DOHH2 (cell line): ENCODE data around the gene LYSET.

Experiments used
- H3F3A ChIP-seq: fragments of 200-600 bp; sonication (generic), shearing (Covaris generic); 2 replicates; pipeline ENCODE4 v1.6.0; 2016; ENCODE audit warnings: antibody characterized with exemption, mild to moderate bottlenecking; ENCODE audit not compliant: control insufficient read depth, insufficient read depth
- H3K27ac ChIP-seq: fragments of 200-600 bp; sonication (generic); 2 replicates; pipeline ENCODE4 v1.5.1; 2014; ENCODE audit warnings: low read depth, mild to moderate bottlenecking, low read length, moderate library complexity
- H3K27me3 ChIP-seq: fragments of 200-600 bp; sonication (generic); 2 replicates; pipeline ENCODE4 v1.6.1; 2014; ENCODE audit warnings: mild to moderate bottlenecking, low read length, mixed read lengths; ENCODE audit not compliant: control insufficient read depth
- H3K36me3 ChIP-seq: fragments of 200-600 bp; sonication (generic); 2 replicates; pipeline ENCODE4 v1.6.1; 2014; ENCODE audit warnings: mild to moderate bottlenecking, low read length, moderate library complexity, mixed read lengths; ENCODE audit not compliant: control insufficient read depth
- H3K4me1 ChIP-seq: fragments of 200-600 bp; sonication (generic); 2 replicates; pipeline ENCODE4 v1.6.1; 2014; ENCODE audit warnings: mild to moderate bottlenecking, low read length, mixed read lengths; ENCODE audit not compliant: control insufficient read depth
- H3K4me2 ChIP-seq: fragments of 200-600 bp; sonication (generic); 2 replicates; pipeline ENCODE4 v1.6.0; 2014; ENCODE audit warnings: mild to moderate bottlenecking, low read length, moderate library complexity
- H3K4me3 ChIP-seq: fragments of 200-600 bp; sonication (generic); 2 replicates; pipeline ENCODE4 v1.5.1; 2014; ENCODE audit warnings: mild to moderate bottlenecking, low read length, mixed read lengths
- H3K79me2 ChIP-seq: fragments of 200-600 bp; sonication (generic); 2 replicates; pipeline ENCODE4 v1.6.1; 2014; ENCODE audit warnings: mild to moderate bottlenecking, low read length, mixed read lengths; ENCODE audit not compliant: control insufficient read depth
- H3K9me2 ChIP-seq: fragments of 200-600 bp; sonication (generic); replicated peaks from 2 replicates; pipeline ENCODE4 v1.6.1; 2014; ENCODE audit warnings: mild to moderate bottlenecking, low read length, mixed read lengths; ENCODE audit not compliant: control insufficient read depth
- H3K9me3 ChIP-seq: fragments of 200-600 bp; sonication (generic); 2 replicates; pipeline ENCODE4 v1.6.1; 2014; ENCODE audit warnings: antibody characterized with exemption, low read length, mixed read lengths; ENCODE audit not compliant: control insufficient read depth, insufficient read depth
- H4K20me1 ChIP-seq: fragments of 200-600 bp; sonication (generic); 2 replicates; pipeline ENCODE4 v1.6.0; 2014; ENCODE audit warnings: low read depth, mild to moderate bottlenecking, antibody characterized with exemption, low read length, moderate library complexity; ENCODE audit not compliant: control insufficient read depth, insufficient read depth
- EZH2phosphoT487 ChIP-seq: fragments of 200-600 bp; sonication (generic); IDR thresholded peaks from 2 replicates; pipeline ENCODE4 v1.6.1; 2017; ENCODE audit warnings: borderline replicate concordance, mild to moderate bottlenecking, antibody characterized with exemption, low read length, moderate library complexity, mixed read lengths
- TF ChIP-seq, protein P1 (sequence below): fragments of 200-600 bp; sonication (generic); IDR thresholded peaks from one replicate; pipeline ENCODE4 v1.5.1; 2014; ENCODE audit warnings: antibody characterized with exemption, mild to moderate bottlenecking, low read depth, low read length; ENCODE audit not compliant: poor library complexity, severe bottlenecking

Gene LYSET

DNA sequence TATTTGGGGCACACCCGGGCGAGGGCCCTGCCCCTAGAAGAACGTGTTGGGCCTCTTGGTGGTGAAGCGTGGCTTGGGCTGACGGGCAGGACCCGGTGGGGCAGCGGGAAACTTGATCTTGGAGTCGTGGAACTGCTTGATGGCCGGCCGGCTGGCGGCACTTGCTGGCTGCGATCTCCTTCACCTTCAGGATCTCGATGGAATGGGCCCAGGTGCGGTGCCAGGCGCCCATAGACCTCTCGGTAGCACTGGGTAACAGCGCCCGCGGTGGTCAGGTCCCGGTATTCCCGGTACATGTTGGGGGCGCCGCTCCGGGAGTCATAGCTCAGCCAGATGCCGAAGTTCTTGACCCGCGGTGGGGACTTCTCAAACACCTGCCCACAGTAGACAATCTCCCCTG lies 38.4 kb downstream of the LYSET start:
- Histone ChIP-seq H3K9me2 (no peaks in the 10 kb centered on the region), H3K9me3 (no peaks in the 10 kb centered on the region), H3K4me1 (peaks cover 28% of the 10 kb centered on the region), H3K4me2 (no peak overlapping the region), H3F3A (peaks cover 10% of the 10 kb centered on the region), H3K27ac (no peak overlapping the region), H3K79me2 (no peaks in the 10 kb centered on the region), H3K27me3 (no peaks in the 10 kb centered on the region), H3K4me3 (no peak overlapping the region), H3K36me3 (peaks cover 85% of the 10 kb centered on the region), H4K20me1 (no peaks in the 10 kb centered on the region)
- TF ChIP-seq, protein P1, sequence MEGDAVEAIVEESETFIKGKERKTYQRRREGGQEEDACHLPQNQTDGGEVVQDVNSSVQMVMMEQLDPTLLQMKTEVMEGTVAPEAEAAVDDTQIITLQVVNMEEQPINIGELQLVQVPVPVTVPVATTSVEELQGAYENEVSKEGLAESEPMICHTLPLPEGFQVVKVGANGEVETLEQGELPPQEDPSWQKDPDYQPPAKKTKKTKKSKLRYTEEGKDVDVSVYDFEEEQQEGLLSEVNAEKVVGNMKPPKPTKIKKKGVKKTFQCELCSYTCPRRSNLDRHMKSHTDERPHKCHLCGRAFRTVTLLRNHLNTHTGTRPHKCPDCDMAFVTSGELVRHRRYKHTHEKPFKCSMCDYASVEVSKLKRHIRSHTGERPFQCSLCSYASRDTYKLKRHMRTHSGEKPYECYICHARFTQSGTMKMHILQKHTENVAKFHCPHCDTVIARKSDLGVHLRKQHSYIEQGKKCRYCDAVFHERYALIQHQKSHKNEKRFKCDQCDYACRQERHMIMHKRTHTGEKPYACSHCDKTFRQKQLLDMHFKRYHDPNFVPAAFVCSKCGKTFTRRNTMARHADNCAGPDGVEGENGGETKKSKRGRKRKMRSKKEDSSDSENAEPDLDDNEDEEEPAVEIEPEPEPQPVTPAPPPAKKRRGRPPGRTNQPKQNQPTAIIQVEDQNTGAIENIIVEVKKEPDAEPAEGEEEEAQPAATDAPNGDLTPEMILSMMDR = no peak
- TF ChIP-seq EZH2phosphoT487 = no peak

DNA sequence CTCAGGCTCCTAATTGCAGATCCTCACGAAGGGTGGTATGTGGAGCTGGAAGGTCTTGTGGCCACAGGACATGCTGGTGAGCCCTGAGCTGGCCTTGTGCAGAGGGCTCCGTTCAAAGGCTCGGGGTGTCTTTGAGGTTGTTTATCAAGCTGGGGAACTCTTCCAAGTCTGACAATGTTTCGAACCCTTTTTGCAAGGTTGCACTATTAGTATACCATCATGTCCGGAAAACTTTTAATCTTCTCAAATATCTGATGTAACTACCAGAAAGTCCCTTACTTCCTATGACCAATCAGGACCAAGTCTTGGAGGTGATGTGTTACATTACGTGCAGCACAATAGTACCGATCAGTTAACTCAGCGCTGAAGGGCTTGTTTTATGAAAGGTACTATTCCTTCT lies 43.4 kb downstream of the LYSET start:
- Histone ChIP-seq H4K20me1 (no peaks in the 10 kb centered on the region), H3K4me3 (no peak overlapping the region), H3K27ac (no peak overlapping the region), H3K9me2 (no peaks in the 10 kb centered on the region), H3K79me2 (no peaks in the 10 kb centered on the region), H3K9me3 (no peaks in the 10 kb centered on the region), H3K4me2 (no peak overlapping the region), H3K4me1 (peaks cover 5% of the 10 kb centered on the region; the same call in 1 of the 2 replicates), H3K27me3 (no peaks in the 10 kb centered on the region), H3K36me3 (peaks cover 45% of the 10 kb centered on the region), H3F3A (0 out of 2 replicates have a peak, but pooled peaks cover 3% of the 10 kb centered on the region)
- TF ChIP-seq, protein P1 = no peak
- no peak for TF ChIP-seq EZH2phosphoT487

DNA sequence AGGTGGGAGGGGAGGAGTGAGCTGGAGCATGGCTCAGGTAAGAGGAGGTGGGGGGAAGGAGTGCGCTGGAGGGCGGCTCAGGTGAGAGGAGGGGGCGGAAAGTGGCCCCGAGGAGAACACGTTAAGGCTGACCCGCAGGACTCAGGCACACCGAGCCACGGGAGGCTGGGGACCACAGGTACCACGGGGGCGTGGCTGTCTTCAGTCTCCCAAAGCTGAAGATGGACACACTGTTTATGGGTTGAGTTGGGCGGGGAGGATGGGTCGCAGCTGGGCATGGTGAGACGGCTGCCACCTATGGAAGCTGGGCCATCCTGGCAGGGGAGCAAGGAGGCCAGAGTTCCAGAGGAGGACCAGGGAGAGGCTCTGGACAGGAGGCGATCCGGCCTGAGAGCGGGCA lies 45.4 kb downstream of the LYSET start:
- H4K20me1 ChIP-seq = no peaks in the 10 kb centered on the region
- H3K9me2 ChIP-seq = no peaks in the 10 kb centered on the region

More for the DNA sequence above, 45.4 kb downstream of the LYSET start:
- no peak for TF ChIP-seq EZH2phosphoT487
- TF ChIP-seq, protein P1 = no peak
- Histone ChIP-seq H3K79me2 (no peaks in the 10 kb centered on the region), H3K27ac (no peak overlapping the region), H3K4me3 (no peak overlapping the region), H3K9me3 (no peaks in the 10 kb centered on the region), H3F3A (0 out of 2 replicates have a peak, but pooled peaks cover 3% of the 10 kb centered on the region), H3K36me3 (peaks cover 30% of the 10 kb centered on the region), H3K27me3 (no peaks in the 10 kb centered on the region), H3K4me1 (peaks cover 5% of the 10 kb centered on the region; the same call in 1 of the 2 replicates), H3K4me2 (peak overlapping the region; percentile 69; the same call in 1 of the 2 replicates)
